ENCODE data around the gene CCDC177. TPM values are rescaled to one million over a fixed set of nuclear protein-coding genes. Genes with fewer than 3 reads are reported as not detected.

Gene CCDC177
- total RNA-seq, 2 donors from 2014 or later, result not detected

DNA sequence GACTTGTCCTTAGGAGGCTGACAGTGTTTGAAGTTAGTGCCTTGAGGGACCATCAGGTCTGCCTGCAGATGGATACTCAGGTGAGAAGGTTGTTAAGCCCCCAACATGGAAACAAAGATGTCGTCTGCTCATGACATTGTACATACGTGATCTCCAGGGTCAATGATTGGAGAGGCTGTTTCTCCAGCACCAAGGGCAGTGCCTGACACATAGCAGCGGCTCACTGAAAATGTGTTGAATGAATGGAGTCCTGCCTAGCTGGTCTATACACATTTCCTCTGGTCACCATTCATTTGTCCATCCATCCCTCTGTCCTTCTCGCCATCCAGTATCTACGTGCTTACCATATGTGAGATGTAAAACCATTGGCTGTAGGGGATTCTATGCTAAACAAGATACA lies 7.1 kb downstream of the CCDC177 start:
- no peak for TF ChIP-seq POLR2A (IDR thresholded peaks at IDR 0.05)
- TF ChIP-seq, protein P1, sequence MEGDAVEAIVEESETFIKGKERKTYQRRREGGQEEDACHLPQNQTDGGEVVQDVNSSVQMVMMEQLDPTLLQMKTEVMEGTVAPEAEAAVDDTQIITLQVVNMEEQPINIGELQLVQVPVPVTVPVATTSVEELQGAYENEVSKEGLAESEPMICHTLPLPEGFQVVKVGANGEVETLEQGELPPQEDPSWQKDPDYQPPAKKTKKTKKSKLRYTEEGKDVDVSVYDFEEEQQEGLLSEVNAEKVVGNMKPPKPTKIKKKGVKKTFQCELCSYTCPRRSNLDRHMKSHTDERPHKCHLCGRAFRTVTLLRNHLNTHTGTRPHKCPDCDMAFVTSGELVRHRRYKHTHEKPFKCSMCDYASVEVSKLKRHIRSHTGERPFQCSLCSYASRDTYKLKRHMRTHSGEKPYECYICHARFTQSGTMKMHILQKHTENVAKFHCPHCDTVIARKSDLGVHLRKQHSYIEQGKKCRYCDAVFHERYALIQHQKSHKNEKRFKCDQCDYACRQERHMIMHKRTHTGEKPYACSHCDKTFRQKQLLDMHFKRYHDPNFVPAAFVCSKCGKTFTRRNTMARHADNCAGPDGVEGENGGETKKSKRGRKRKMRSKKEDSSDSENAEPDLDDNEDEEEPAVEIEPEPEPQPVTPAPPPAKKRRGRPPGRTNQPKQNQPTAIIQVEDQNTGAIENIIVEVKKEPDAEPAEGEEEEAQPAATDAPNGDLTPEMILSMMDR (IDR thresholded peaks at IDR 0.05), result no peak
- no peak for DNase-seq
- intact Hi-C loops (cut with DNase I), result no loop called here
- H3K36me3 ChIP-seq (replicated peaks in 1 of 2; ENCODE audit: insufficient read depth in 1 of 2, low read depth in 2 of 2), result no peaks in the 10 kb centered on the region
- no peak overlapping the region for H3K27ac ChIP-seq
- no peak overlapping the region for H3K4me3 ChIP-seq
- peaks cover 14% of the 10 kb centered on the region for H3K4me1 ChIP-seq
- H3K9me3 ChIP-seq, result no peaks in the 10 kb centered on the region
- peaks cover 0 to 3% of the 10 kb centered on the region in 2 donors for H3K27me3 ChIP-seq
- no peak for ATAC-seq
- WGBS, 2 donors, result 81 to 82% methylated on average over 5 of the region's 5 CpGs

DNA sequence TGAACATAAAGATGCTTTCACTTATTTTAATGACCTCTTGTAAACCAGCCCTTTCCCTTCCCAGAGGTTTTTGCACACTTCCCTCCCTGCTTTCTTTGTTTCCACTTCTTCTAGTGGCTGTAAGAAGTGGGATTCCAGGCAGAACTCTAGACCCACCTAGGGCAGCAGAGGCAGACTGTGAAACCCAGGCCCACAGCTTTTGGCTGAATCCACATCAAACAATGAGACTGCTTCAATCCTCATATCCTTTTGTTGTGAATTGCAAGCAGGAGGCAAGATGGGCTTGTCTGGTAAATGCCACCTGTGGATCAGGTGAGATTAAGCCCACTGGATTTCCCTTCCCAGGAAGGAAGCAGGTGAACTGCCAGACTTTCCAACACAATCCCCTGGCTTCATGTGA lies 12.8 kb downstream of the CCDC177 start:
- DNase-seq, result no peak
- Histone ChIP-seq H3K4me3 (no peak overlapping the region), H3K4me1 (no peaks in the 10 kb centered on the region), H3K27ac (no peak overlapping the region), H3K9me3 (no peaks in the 10 kb centered on the region), H3K36me3 (replicated peaks in 1 of 2; ENCODE audit: insufficient read depth in 1 of 2, low read depth in 2 of 2) (no peaks in the 10 kb centered on the region), H3K27me3 (no peaks in the 10 kb centered on the region)
- no peak for TF ChIP-seq POLR2A (IDR thresholded peaks at IDR 0.05)
- TF ChIP-seq, protein P1 (IDR thresholded peaks at IDR 0.05), result no peak
- ATAC-seq, result no peak
- intact Hi-C loops (cut with DNase I), result no loop called here

DNA sequence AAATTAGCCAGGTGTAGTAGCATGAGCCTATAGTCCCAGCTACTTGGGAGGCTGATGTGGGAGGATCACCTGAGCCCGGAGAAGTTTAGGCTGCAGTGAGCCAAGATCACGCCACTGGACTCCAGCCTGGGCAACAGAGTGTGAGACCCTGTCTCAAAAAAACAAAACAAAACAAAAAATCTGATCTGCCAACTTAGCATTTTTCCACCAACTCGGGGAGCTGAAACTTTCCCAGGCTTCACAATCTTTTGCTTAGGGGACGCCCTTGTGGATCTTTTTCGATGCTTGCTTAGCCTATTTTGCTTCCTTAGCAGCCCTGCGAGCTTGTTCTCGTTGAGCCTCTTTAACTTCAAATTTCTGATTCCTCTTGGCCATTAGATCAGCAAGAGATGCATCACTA lies 13.8 kb downstream of the CCDC177 start:
- DNase-seq (no peak), ATAC-seq (no peak)
- WGBS, 2 donors, result 83 to 84% methylated on average over 7 of the region's 7 CpGs
- H3K9me3 ChIP-seq, result no peaks in the 10 kb centered on the region
- no peaks in the 10 kb centered on the region for H3K27me3 ChIP-seq
- TF ChIP-seq POLR2A (IDR thresholded peaks at IDR 0.05), result no peak
- TF ChIP-seq, protein P1 (IDR thresholded peaks at IDR 0.05), result no peak
- H3K27ac ChIP-seq, result no peak overlapping the region
- intact Hi-C loops (cut with DNase I), result no loop called here
- H3K4me1 ChIP-seq, result no peaks in the 10 kb centered on the region
- H3K36me3 ChIP-seq (replicated peaks in 1 of 2; ENCODE audit: insufficient read depth in 1 of 2, low read depth in 2 of 2), result no peaks in the 10 kb centered on the region
- H3K4me3 ChIP-seq, result no peak overlapping the region

DNA sequence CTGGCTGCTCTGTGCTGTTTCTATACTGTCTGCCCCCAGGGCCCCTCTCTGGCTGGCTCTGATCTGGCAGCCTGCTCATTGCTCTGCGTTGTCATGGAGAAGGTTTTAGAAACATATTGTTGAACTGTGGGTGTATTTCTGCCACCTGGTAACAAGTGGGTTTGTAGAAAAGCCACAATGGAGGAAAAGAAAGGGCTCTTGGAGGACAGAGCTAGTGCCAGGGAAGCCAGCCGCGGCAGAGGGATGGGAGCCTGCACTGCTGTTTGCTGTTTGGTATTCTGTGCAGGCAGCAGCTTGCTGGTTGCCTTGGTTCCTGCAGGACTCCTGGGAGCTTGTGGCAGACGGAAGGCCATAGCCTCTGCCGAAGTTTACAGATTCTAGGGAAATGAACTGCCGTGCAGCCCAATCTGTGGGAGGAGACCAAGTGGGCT lies 15.1 kb downstream of the CCDC177 start:
- no peaks in the 10 kb centered on the region for H3K27me3 ChIP-seq

DNA sequence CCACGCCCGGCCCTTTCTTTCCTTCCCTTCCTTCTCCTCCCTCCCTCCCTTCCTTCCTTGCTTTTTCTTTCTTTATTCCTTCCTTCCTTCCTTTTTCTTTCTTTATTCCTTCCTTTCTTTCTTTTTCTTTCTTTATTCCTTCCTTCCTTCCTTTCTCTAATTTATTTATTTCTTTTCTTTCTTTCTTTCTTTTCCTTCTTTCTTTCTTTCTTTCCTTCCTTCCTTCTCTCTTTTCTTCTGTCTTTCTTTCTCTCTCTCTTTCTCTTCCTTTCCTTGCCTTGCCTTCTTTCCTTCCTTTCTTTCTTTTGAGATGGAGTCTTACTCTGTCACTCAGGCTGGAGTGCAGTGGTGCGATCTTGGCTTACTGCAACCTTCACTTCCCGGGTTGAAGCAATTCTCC lies 15.9 kb downstream of the CCDC177 start:
- Histone ChIP-seq H3K4me3 (no peak overlapping the region), H3K27ac (no peak overlapping the region), H3K36me3 (replicated peaks in 1 of 2; ENCODE audit: insufficient read depth in 1 of 2, low read depth in 2 of 2) (no peaks in the 10 kb centered on the region), H3K9me3 (no peaks in the 10 kb centered on the region), H3K4me1 (no peaks in the 10 kb centered on the region), H3K27me3 (no peaks in the 10 kb centered on the region)
- intact Hi-C loops (cut with DNase I), result no loop called here
- 92% methylated on average over 4 of the region's 4 CpGs for WGBS, 2 donors
- no peak for ATAC-seq
- DNase-seq, result no peak
- TF ChIP-seq, protein P1 (IDR thresholded peaks at IDR 0.05), result no peak
- no peak for TF ChIP-seq POLR2A (IDR thresholded peaks at IDR 0.05)

More for the DNA sequence above, 15.1 kb downstream of the CCDC177 start:
- no peak for ATAC-seq
- Histone ChIP-seq H3K27ac (no peak overlapping the region), H3K4me3 (no peak overlapping the region), H3K36me3 (replicated peaks in 1 of 2; ENCODE audit: insufficient read depth in 1 of 2, low read depth in 2 of 2) (no peaks in the 10 kb centered on the region), H3K9me3 (no peaks in the 10 kb centered on the region), H3K4me1 (no peaks in the 10 kb centered on the region)
- no peak for TF ChIP-seq POLR2A (IDR thresholded peaks at IDR 0.05)
- peak in 1 of 4 donors; percentile 16 for DNase-seq
- intact Hi-C loops (cut with DNase I), result no loop called here
- WGBS, 2 donors, result 46 to 53% methylated on average over 6 of the region's 6 CpGs

All from body of pancreas (tissue), 4 donors.